B cell (primary cell): ENCODE results near the gene ZNF362.

ENCODE experiments used
- CTCF ChIP-seq: fragments of 200-600 bp; IDR thresholded peaks from one replicate; pipeline ENCODE4 v1.8.0; 2022; ENCODE audit warnings: antibody characterized with exemption, mild to moderate bottlenecking
- EZH2 ChIP-seq: IDR thresholded peaks from 2 replicates; pipeline ENCODE4 v1.6.1; 2012; ENCODE audit warnings: borderline replicate concordance, low read depth, mild to moderate bottlenecking, moderate library complexity, low read length; ENCODE audit not compliant: insufficient read depth, poor library complexity, severe bottlenecking

- TF ChIP-seq CTCF (no peak), EZH2 (no peak)
These were observed 44.3 kb upstream of the ZNF362 start for GRCh38 chr1:33211972-33212371.
